22Rv1 (cell line): Measurements from ENCODE around the gene MPDZ.

ENCODE experiments used
- ZFX ChIP-seq: fragments of 450-650 bp; IDR thresholded peaks from 2 replicates; pipeline ENCODE4 v1.6.1; 2017; ENCODE audit warnings: antibody characterized with exemption, borderline replicate concordance
- TF ChIP-seq, protein P1 (sequence below): fragments of 450-650 bp; IDR thresholded peaks from 2 replicates; pipeline ENCODE4 v1.5.1; 2017; ENCODE audit warnings: mild to moderate bottlenecking

- no peak for TF ChIP-seq ZFX
- TF ChIP-seq, protein P1, sequence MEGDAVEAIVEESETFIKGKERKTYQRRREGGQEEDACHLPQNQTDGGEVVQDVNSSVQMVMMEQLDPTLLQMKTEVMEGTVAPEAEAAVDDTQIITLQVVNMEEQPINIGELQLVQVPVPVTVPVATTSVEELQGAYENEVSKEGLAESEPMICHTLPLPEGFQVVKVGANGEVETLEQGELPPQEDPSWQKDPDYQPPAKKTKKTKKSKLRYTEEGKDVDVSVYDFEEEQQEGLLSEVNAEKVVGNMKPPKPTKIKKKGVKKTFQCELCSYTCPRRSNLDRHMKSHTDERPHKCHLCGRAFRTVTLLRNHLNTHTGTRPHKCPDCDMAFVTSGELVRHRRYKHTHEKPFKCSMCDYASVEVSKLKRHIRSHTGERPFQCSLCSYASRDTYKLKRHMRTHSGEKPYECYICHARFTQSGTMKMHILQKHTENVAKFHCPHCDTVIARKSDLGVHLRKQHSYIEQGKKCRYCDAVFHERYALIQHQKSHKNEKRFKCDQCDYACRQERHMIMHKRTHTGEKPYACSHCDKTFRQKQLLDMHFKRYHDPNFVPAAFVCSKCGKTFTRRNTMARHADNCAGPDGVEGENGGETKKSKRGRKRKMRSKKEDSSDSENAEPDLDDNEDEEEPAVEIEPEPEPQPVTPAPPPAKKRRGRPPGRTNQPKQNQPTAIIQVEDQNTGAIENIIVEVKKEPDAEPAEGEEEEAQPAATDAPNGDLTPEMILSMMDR: no peak
These were observed 3.5 kb upstream of the MPDZ start for GRCh38 chr9:13282998-13283397.
